ENCODE results near the gene SORCS2.

The SORCS2 gene

GRCh38 chr4:7439699-7440098 is 247.4 kb downstream of the SORCS2 start:
- TF ChIP-seq CTCF (IDR thresholded peaks at IDR 0.05) = no peak
- H3K4me3 ChIP-seq = no peak overlapping the region
- no peak overlapping the region for H3K27ac ChIP-seq
- DNase-seq (ENCODE audit: low spot score) = no peak

GRCh38 chr4:7441201-7441600 is 248.9 kb downstream of the SORCS2 start:
- no peak for DNase-seq (ENCODE audit: low spot score)
- TF ChIP-seq CTCF (IDR thresholded peaks at IDR 0.05) = no peak

DNA sequence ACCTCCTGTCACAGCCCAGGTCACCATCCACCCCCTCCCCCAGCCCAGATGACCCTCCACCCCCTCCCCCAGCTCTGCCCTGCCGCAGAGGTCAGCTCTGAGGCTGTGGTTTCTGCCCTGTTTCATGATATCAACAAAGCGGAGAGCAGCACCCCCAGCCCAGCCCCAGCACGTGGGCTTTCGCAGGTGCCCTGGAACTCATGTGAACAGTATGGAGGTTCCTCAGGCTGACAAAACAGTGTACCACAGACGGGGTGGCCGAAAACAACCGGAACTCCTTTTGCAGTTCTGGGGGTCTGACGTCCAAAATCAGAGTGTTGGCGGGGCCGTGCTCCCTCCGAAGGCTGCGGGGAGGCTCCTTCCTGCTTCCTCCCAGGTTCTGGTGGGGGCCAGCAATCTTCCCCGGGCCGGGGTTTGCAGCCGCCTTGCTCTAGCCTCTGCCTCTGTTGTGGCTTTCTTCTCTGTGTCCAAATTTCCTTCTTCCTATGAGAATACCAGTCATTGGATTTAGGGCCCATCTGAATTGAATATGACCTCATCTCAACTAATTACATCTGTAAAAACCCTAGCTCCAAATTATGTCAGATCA is 250.3 kb downstream of the SORCS2 start:
- Histone ChIP-seq H3K4me3 (no peak overlapping the region), H3K27ac (no peak overlapping the region)
- no peak for DNase-seq (ENCODE audit: low spot score)
- no peak for TF ChIP-seq CTCF (IDR thresholded peaks at IDR 0.05)

More at GRCh38 chr4:7441201-7441600, 248.9 kb downstream of the SORCS2 start:
- Histone ChIP-seq H3K4me3 (no peak overlapping the region), H3K27ac (no peak overlapping the region)

DNA sequence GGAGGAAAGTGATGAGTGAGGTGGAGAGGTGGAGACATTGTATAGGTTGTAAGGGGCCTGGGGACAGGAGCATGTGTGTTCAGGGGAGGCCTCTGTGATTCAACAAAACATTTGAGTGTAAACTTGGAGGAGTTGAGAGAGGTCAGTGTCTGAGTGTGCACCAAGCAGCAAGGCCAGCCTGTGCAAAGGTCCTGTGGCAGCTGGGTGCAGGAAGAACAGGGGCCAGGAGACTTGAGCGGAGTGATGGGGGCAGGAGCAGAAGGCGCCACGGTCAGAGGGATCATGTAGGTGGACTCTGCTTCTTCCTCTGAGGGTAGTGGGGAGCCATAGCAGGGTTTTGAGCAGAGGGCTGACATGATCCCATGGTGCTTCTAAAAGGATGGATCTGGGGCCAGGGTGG is 252.0 kb downstream of the SORCS2 start:
- DNase-seq (ENCODE audit: low spot score) = no peak
- Histone ChIP-seq H3K27ac (no peak overlapping the region), H3K4me3 (no peak overlapping the region)
- no peak for TF ChIP-seq CTCF (IDR thresholded peaks at IDR 0.05)

DNA sequence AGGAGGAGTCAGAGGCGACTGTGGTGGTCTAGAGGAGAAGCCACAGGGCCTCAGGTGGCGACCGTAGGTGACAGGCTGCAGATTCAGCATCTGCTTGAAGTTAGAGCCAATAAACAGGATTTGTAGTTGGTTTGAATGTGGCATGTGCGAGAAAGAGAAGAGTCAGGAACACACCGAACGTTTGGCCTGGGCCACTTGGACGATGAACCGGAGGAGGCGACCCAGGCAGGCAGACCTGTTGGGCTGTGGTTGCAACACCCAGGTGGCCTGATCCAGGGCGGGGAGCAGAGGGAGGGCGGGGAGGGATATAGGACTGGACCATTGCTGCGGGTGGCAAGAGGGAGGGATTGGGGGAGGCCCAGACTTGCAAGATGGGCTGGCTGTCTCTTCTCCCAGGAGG is 252.4 kb downstream of the SORCS2 start:
- Histone ChIP-seq H3K27ac (no peak overlapping the region), H3K4me3 (no peak overlapping the region)
- no peak for TF ChIP-seq CTCF (IDR thresholded peaks at IDR 0.05)
- DNase-seq (ENCODE audit: low spot score) = no peak

GRCh38 chr4:7447236-7447635 is 254.9 kb downstream of the SORCS2 start:
- no peak for TF ChIP-seq CTCF (IDR thresholded peaks at IDR 0.05)
- H3K4me3 ChIP-seq = no peak overlapping the region

DNA sequence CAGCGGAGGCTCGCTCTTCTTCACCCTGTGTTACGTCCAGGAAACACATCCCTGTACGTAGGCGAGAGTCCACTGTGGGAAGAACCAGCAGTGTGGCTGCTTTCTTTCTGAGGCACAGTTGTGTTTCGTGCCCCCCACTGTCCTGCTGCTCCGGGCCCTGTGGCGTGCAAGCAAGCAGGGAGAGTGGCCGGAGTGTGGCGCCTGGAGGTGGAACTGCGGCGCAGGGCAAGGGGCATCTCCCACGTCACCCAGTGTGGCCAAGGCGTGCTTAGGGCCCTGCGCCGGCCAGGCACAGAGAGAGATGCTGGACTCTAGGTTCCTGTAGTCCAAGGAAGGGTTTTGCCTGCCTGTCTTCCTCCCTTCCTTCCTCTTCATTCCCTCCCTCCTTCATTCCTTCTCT is 255.7 kb downstream of the SORCS2 start:
- TF ChIP-seq CTCF (IDR thresholded peaks at IDR 0.05) = no peak
- H3K4me3 ChIP-seq = no peak overlapping the region
- no peak for DNase-seq (ENCODE audit: low spot score)
- no peak overlapping the region for H3K27ac ChIP-seq

More at GRCh38 chr4:7447236-7447635, 254.9 kb downstream of the SORCS2 start:
- no peak for DNase-seq (ENCODE audit: low spot score)
- H3K27ac ChIP-seq = no peak overlapping the region
